Measurements from ENCODE around the gene GDPD4.

DNA sequence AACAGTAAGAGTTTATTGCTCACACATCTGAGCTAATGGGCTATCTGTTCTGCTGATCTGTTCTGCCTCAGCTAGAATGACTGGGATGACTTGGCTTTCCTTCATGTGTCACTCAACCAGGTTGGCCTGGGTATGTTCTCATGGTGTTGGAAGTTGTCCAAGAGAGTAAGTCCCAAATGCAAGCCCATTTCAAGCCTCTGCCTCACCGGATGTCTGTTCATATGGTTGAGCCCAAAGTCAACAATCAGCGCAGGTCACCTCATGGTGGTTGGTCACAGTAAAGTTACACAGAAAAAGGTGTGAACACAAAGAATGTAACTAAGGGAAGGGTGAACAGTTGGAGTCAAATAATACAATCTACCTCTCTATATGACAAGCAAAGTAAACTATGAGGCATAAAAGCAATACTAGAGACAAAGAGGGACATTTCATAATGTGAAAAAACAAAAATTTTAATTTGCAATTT is 1.9 kb downstream of the GDPD4 start:
- TF ChIP-seq, protein P1, sequence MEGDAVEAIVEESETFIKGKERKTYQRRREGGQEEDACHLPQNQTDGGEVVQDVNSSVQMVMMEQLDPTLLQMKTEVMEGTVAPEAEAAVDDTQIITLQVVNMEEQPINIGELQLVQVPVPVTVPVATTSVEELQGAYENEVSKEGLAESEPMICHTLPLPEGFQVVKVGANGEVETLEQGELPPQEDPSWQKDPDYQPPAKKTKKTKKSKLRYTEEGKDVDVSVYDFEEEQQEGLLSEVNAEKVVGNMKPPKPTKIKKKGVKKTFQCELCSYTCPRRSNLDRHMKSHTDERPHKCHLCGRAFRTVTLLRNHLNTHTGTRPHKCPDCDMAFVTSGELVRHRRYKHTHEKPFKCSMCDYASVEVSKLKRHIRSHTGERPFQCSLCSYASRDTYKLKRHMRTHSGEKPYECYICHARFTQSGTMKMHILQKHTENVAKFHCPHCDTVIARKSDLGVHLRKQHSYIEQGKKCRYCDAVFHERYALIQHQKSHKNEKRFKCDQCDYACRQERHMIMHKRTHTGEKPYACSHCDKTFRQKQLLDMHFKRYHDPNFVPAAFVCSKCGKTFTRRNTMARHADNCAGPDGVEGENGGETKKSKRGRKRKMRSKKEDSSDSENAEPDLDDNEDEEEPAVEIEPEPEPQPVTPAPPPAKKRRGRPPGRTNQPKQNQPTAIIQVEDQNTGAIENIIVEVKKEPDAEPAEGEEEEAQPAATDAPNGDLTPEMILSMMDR (IDR thresholded peaks at IDR 0.05): no peak
- TF ChIP-seq POLR2A (IDR thresholded peaks at IDR 0.05; ENCODE audit: low read depth): no peak

All from esophagus muscularis mucosa (tissue), 3 donors.